Measurements from ENCODE around the gene LRRC75A.
"Not testable (repeated sequence)": the region's sequence is repeated elsewhere in the genome, so short reads cannot be mapped to it uniquely, and the experiment has no call there.

LRRC75A gene

GRCh38 chr17:16470265-16470664 is 21.7 kb downstream of the LRRC75A start:
- no peak for DNase-seq

- no peak for DNase-seq
Measured at GRCh38 chr17:16468428-16468992, 23.5 kb downstream of the LRRC75A start.

GRCh38 chr17:16467886-16468285 is 24.1 kb downstream of the LRRC75A start:
- no peak for DNase-seq

GRCh38 chr17:16467044-16467443 is 24.9 kb downstream of the LRRC75A start:
- DNase-seq: no peak

GRCh38 chr17:16466407-16466806 is 25.6 kb downstream of the LRRC75A start:
- DNase-seq: no peak

- no peak for DNase-seq
Measured at GRCh38 chr17:16465861-16466338, 26.1 kb downstream of the LRRC75A start.

GRCh38 chr17:16465052-16465312 is 27.0 kb downstream of the LRRC75A start:
- DNase-seq: no peak

GRCh38 chr17:16464303-16465051 is 27.5 kb downstream of the LRRC75A start:
- DNase-seq: no peak

- no peak for DNase-seq
Measured at GRCh38 chr17:16463358-16464302, 28.4 kb downstream of the LRRC75A start.

- no peak for DNase-seq
Measured at GRCh38 chr17:16462070-16462864, 29.7 kb downstream of the LRRC75A start.

- no peak for DNase-seq
Measured at GRCh38 chr17:16461606-16461866, 30.5 kb downstream of the LRRC75A start.

GRCh38 chr17:16460796-16461605 is 31.0 kb downstream of the LRRC75A start:
- no peak for DNase-seq

- DNase-seq: no peak
Measured at GRCh38 chr17:16459855-16460550, 32.0 kb downstream of the LRRC75A start.

GRCh38 chr17:16459271-16459670 is 32.7 kb downstream of the LRRC75A start:
- no peak for DNase-seq

GRCh38 chr17:16456742-16457316 is 35.2 kb downstream of the LRRC75A start:
- no peak for DNase-seq

- no peak for DNase-seq
Measured at GRCh38 chr17:16455997-16456741, 35.8 kb downstream of the LRRC75A start.

- no peak for DNase-seq
Measured at GRCh38 chr17:16453493-16453851, 38.5 kb downstream of the LRRC75A start.

GRCh38 chr17:16452268-16452667 is 39.7 kb downstream of the LRRC75A start:
- DNase-seq: not testable (repeated sequence)

GRCh38 chr17:16450028-16450427 is 42.0 kb downstream of the LRRC75A start:
- DNase-seq: no peak

- peak; percentile 33 for DNase-seq
Measured at GRCh38 chr17:16449121-16449570, 42.8 kb downstream of the LRRC75A start.

Data from stimulated activated CD4-positive, alpha-beta T cell treated with anti-CD3 and anti-CD28 coated beads, Interleukin-15, amount 100 ng/mL, for 24 hours (primary cell).